Measurements from ENCODE around the gene TMEM179. TPM values are rescaled to one million over a fixed set of nuclear protein-coding genes. Genes with fewer than 3 reads are reported as not detected.

Gene TMEM179
- total and polyA plus RNA-seq, 2 experiments from 2014 or later: not detected

DNA sequence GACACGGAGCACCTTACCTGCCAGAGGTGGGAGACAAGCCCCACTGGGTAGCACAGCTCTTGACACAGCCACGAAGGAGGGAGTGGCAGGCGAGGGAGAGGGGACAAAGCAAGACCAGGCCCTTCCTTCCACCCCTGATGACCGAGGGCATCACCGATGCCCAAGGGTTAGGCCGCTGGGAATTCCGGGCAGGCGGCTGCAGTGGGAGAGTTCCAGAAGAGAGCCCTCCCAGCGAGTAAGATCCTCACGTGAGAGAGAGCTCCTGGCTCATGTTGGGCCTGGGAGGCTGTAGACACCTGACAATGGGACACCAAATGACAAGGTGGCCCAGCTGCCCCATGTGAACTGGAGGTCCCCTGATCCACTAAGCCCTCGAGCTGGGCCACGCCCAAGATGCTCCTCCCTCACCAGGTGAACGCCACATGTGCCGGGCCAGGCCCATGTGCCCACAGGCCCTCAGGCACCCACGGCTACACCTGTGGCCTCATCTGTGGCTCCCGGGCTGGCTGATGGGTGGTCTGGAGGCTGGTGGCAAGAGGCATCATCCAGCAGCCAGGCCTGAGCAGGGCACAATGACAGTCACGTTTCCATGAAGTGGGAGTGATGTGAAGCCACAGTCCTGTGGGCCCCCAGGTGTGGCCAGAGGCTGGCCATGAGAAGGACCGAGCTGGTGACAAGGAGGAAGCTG is 57.1 kb downstream of the TMEM179 start:
- no peak for DNase-seq
- in situ Hi-C loops (cut with MboI): no loop called here
- H3F3A ChIP-seq (ENCODE audit: insufficient read depth): no peaks in the 10 kb centered on the region

DNA sequence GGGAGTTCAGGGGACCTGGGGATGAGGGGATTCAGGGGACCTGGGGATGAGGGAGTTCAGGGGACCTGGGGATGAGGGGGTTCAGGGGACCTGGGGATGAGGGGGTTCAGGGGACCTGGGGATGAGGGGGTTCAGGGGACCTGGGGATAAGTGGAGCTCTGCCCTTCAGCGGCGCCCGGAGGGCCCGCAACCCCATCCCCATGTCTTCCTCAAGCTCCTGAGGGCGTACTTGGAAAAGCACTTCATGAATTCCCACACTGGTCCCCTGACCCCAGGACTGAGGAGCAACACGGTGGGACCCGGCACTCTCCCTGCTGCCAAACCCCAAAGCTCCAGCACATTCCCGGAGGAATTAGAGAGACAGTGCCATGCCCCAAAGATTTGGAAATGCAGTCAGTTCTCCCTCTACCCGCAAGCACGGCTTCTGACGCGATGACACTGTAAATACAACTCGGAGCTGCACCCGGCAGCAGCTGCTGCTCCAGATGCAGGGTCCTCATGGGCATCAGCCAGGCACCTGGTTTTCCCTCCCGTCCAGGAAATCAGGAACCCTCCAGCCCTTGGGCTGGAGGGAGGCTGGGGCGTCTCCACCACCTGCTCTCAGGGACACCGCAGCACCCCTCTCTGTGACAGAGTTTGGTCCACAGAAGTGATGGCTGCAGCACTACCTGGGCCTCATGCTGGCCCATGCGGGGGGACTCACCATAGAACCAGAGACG is 57.8 kb downstream of the TMEM179 start:
- Histone ChIP-seq H4K20me1 (ENCODE audit: insufficient read depth) (no peaks in the 10 kb centered on the region), H2AFZ (no peak overlapping the region), H3F3A (ENCODE audit: insufficient read depth) (no peaks in the 10 kb centered on the region), H3K27me3 (replicated peaks; ENCODE audit: insufficient read depth) (peaks cover 30% of the 10 kb centered on the region), H3K4me3 (no peak overlapping the region), H3K4me2 (ENCODE audit: unreplicated experiment) (no peak overlapping the region), H3K27ac (no peak overlapping the region), H3K9ac (no peak overlapping the region), H3K9me2 (ENCODE audit: insufficient read depth) (no peaks in the 10 kb centered on the region), H3K36me3 (ENCODE audit: low read depth) (no peaks in the 10 kb centered on the region), H3K79me2 (ENCODE audit: insufficient read depth) (no peaks in the 10 kb centered on the region), H3K4me1 (ENCODE audit: insufficient read depth) (no peaks in the 10 kb centered on the region), H3K9me3 (ENCODE audit: low read depth) (no peaks in the 10 kb centered on the region)
- TF ChIP-seq EZH2 (IDR thresholded peaks at IDR 0.05; ENCODE audit: insufficient read depth, poor library complexity, severe bottlenecking): no peak
- no peak for TF ChIP-seq EZH2phosphoT487 (IDR thresholded peaks at IDR 0.05; ENCODE audit: insufficient read depth, low read depth)
- DNase-seq: no peak
- in situ Hi-C loops (cut with MboI): no loop called here
- 37 to 38% methylated on average over 16 to 19 of the region's 19 CpGs for WGBS, 2 experiments (ENCODE audit: low coverage in 1 of 2, low lambda C conversion rate in 2 of 2, missing lambda C conversion rate in 2 of 2)

More for the DNA sequence above, 57.1 kb downstream of the TMEM179 start:
- no peaks in the 10 kb centered on the region for H4K20me1 ChIP-seq (ENCODE audit: insufficient read depth)
- no peak overlapping the region for H3K4me2 ChIP-seq (ENCODE audit: unreplicated experiment)
- H3K4me1 ChIP-seq (ENCODE audit: insufficient read depth): no peaks in the 10 kb centered on the region
- H3K4me3 ChIP-seq: no peak overlapping the region
- H3K27me3 ChIP-seq (replicated peaks; ENCODE audit: insufficient read depth): peaks cover 23% of the 10 kb centered on the region
- no peaks in the 10 kb centered on the region for H3K36me3 ChIP-seq (ENCODE audit: low read depth)
- H2AFZ ChIP-seq: no peak overlapping the region
- WGBS, 2 experiments (ENCODE audit: low coverage in 1 of 2, low lambda C conversion rate in 2 of 2, missing lambda C conversion rate in 2 of 2): 41 to 47% methylated on average over 18 of the region's 18 CpGs
- no peaks in the 10 kb centered on the region for H3K9me3 ChIP-seq (ENCODE audit: low read depth)
- no peak overlapping the region for H3K27ac ChIP-seq
- no peaks in the 10 kb centered on the region for H3K9me2 ChIP-seq (ENCODE audit: insufficient read depth)
- no peak overlapping the region for H3K9ac ChIP-seq
- H3K79me2 ChIP-seq (ENCODE audit: insufficient read depth): no peaks in the 10 kb centered on the region
- TF ChIP-seq EZH2 (IDR thresholded peaks at IDR 0.05; ENCODE audit: insufficient read depth, poor library complexity, severe bottlenecking): no peak
- TF ChIP-seq EZH2phosphoT487 (IDR thresholded peaks at IDR 0.05; ENCODE audit: insufficient read depth, low read depth): no peak

DNA sequence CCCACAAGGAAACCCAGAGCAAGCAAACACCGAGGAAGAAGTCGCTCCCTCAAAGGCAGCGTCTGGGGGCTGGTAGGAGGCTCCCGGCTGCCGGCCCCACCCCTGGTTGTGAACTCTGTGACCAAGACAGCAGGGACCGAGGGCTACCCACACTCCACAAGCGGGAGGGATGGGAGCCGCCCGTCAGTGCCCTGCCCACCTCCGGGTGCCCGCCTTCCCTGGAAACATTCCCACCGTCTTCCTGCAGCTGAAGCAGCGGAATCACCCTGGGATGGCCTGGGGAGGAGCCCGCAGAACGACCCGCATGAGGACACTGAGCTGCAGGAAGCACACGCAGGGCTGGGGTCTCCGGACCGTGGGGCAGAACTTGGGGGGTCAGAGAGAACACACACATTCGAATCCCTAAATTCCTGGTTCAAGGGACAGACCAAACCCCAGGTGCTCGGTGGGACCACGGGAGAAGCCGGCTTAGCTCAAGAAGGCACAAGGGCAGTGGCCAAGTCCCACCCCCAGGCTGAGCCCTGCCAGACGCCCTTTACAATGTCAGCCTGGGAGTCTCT is 58.5 kb downstream of the TMEM179 start:
- Histone ChIP-seq H3K79me2 (ENCODE audit: insufficient read depth) (no peaks in the 10 kb centered on the region), H3K9me2 (ENCODE audit: insufficient read depth) (no peaks in the 10 kb centered on the region), H3K27me3 (replicated peaks; ENCODE audit: insufficient read depth) (peaks cover 32% of the 10 kb centered on the region), H3K4me2 (ENCODE audit: unreplicated experiment) (no peak overlapping the region), H2AFZ (no peak overlapping the region), H3K9ac (no peak overlapping the region), H3K4me1 (ENCODE audit: insufficient read depth) (no peaks in the 10 kb centered on the region), H3K27ac (no peak overlapping the region), H3K4me3 (no peak overlapping the region), H3K36me3 (ENCODE audit: low read depth) (no peaks in the 10 kb centered on the region), H4K20me1 (ENCODE audit: insufficient read depth) (no peaks in the 10 kb centered on the region), H3K9me3 (ENCODE audit: low read depth) (no peaks in the 10 kb centered on the region), H3F3A (ENCODE audit: insufficient read depth) (no peaks in the 10 kb centered on the region)
- DNase-seq: no peak
- WGBS, 2 experiments (ENCODE audit: low coverage in 1 of 2, low lambda C conversion rate in 2 of 2, missing lambda C conversion rate in 2 of 2): 19 to 33% methylated on average over 24 of the region's 24 CpGs
- TF ChIP-seq EZH2 (IDR thresholded peaks at IDR 0.05; ENCODE audit: insufficient read depth, poor library complexity, severe bottlenecking) (no peak), EZH2phosphoT487 (IDR thresholded peaks at IDR 0.05; ENCODE audit: insufficient read depth, low read depth) (no peak)
- in situ Hi-C loops (cut with MboI): no loop called here

DNA sequence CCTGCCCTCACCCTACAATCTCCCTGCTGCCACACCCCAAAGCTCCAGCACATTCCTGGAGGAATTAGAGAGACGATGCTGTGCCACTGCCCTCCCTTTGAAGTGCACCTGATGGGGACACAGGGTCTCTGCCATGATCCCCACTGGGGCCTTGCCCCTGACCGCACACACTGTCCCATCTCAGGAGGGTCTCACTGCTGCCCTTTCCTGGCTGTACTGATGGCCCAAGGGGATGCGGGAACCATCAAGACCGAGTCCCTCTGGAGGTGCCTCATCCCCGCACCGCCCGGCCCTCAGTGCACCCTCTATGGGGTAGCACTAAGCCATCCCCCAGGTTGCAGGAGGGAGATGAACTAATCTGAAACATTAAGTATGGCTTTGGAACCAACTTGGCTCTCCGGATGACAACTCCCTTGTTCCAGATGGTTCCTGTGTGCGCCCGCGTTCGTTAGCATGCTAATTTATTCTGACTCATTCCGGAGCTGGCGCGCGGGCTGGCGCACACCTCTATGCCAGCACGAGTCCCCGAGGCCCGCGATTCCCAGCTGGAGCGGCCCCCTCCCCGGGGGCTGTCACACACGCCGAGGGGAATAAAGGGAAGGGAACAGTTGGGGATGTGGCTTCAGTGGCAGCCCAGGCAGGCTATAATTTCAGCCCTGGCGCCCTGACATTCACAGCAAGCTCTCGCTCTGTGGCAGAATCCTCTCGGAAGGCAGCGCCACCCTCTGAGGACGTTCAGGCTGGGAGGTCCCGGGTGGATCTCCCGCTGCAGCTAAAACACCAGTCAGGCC is 59.2 kb downstream of the TMEM179 start:
- Histone ChIP-seq H3K4me2 (ENCODE audit: unreplicated experiment) (no peak overlapping the region), H3K9me3 (ENCODE audit: low read depth) (no peaks in the 10 kb centered on the region), H3K36me3 (ENCODE audit: low read depth) (no peaks in the 10 kb centered on the region), H3K9ac (no peak overlapping the region), H3K4me3 (no peak overlapping the region), H3F3A (ENCODE audit: insufficient read depth) (no peaks in the 10 kb centered on the region), H3K9me2 (ENCODE audit: insufficient read depth) (no peaks in the 10 kb centered on the region), H4K20me1 (ENCODE audit: insufficient read depth) (no peaks in the 10 kb centered on the region), H3K27me3 (replicated peaks; ENCODE audit: insufficient read depth) (peaks cover 32% of the 10 kb centered on the region), H3K79me2 (ENCODE audit: insufficient read depth) (no peaks in the 10 kb centered on the region), H3K4me1 (ENCODE audit: insufficient read depth) (no peaks in the 10 kb centered on the region), H3K27ac (no peak overlapping the region), H2AFZ (no peak overlapping the region)
- DNase-seq: no peak
- TF ChIP-seq EZH2phosphoT487 (IDR thresholded peaks at IDR 0.05; ENCODE audit: insufficient read depth, low read depth) (no peak), EZH2 (IDR thresholded peaks at IDR 0.05; ENCODE audit: insufficient read depth, poor library complexity, severe bottlenecking) (no peak)
- 24 to 33% methylated on average over 27 to 32 of the region's 32 CpGs for WGBS, 2 experiments (ENCODE audit: low coverage in 1 of 2, low lambda C conversion rate in 2 of 2, missing lambda C conversion rate in 2 of 2)
- in situ Hi-C loops (cut with MboI): no loop called here

Measured in GM23248 (cell line).